Gastrocnemius medialis (tissue), 4 donors: ENCODE measurements around the gene LCN15. TPM values are rescaled to one million over a fixed set of nuclear protein-coding genes. Genes with fewer than 3 reads are reported as not detected.

Source experiments
- ATAC-seq, 2 donors: fragments of 150-250 bp; one replicate each; pipeline ENCODE4 v1.9.1; 2016
- DNase-seq, 2 donors: peaks; one replicate each; pipeline ENCODE4 v3.0.0-alpha.2; 2019
- H3K27ac ChIP-seq, 4 donors: fragments of 200-600 bp; sonication (generic); 1 replicate in 1 of 4; 2 replicates in 3 of 4; pipeline ENCODE4 v1.5.1; 2016 to 2018; ENCODE audit warnings: mild to moderate bottlenecking in 2 of 4, moderate library complexity in 1 of 4
- H3K27me3 ChIP-seq, 3 donors: fragments of 200-600 bp; sonication (generic) in 2 of 3; 1 replicate in 1 of 3; 2 replicates in 2 of 3; pipeline versions ENCODE4 v1.5.1 to v1.6.0; 2016 to 2019; ENCODE audit warnings: mild to moderate bottlenecking in 1 of 3, moderate library complexity in 1 of 3
- H3K36me3 ChIP-seq, 2 donors: fragments of 200-600 bp; sonication (generic) in 1 of 2; one replicate each; pipeline ENCODE4 v1.5.1; 2017 to 2018
- H3K4me1 ChIP-seq, 2 donors: fragments of 200-600 bp; sonication (generic) in 1 of 2; one replicate each; pipeline ENCODE4 v1.5.1; 2016 to 2017; ENCODE audit warnings: mild to moderate bottlenecking in 2 of 2
- H3K4me3 ChIP-seq, 4 donors: fragments of 200-600 bp; sonication (generic) in 3 of 4; 1 replicate in 1 of 4; 2 replicates in 3 of 4; pipeline ENCODE4 v1.5.1; 2016 to 2019; ENCODE audit warnings: mild to moderate bottlenecking in 2 of 4
- H3K9me3 ChIP-seq, 3 donors: fragments of 200-600 bp; sonication (generic) in 2 of 3; 1 replicate in 1 of 3; 2 replicates in 2 of 3; pipeline ENCODE4 v1.5.1; 2016 to 2019
- POLR2A ChIP-seq, 2 donors: fragments of 450-650 bp; IDR thresholded peaks; one replicate each; pipeline ENCODE4 v1.6.1; 2017; ENCODE audit warnings: antibody characterized with exemption in 2 of 2, mild to moderate bottlenecking in 2 of 2, moderate library complexity in 2 of 2
- in situ Hi-C, 4 donors: fragments of 200-750 bp; cut with MboI; loops; one replicate each; pipeline versions ENCODE4 v1.15.0 to v1.8.0; 2017; ENCODE audit warnings: low sequenced_read_pairs in 4 of 4
- intact Hi-C: fragments of 100-400 bp; cut with DNase I; formaldehyde crosslinking; loops from one replicate; pipeline ENCODE4 v1.15.1; 2023; ENCODE audit warnings: low total_unique reads
- total RNA-seq, 4 donors: library from RNA; depleted of rRNA; stranded (reverse); fragments of >200 nt; gene quantifications; one replicate each; pipeline versions ENCODE4 v1.1.0 to v1.2.3, GENCODE V29; 2016
- TF ChIP-seq, protein P1 (sequence below), 5 experiments: fragments of 450-650 bp in 3 of 5; fragments of 200-600 bp in 2 of 5; sonication (generic) in 2 of 5; IDR thresholded peaks in 4 of 5; conservative IDR thresholded peaks in 1 of 5; 1 replicate in 4 of 5; 2 replicates in 1 of 5; pipeline ENCODE4 v1.5.1; 2016 to 2019; ENCODE audit warnings: antibody characterized with exemption in 5 of 5, mild to moderate bottlenecking in 3 of 5, moderate library complexity in 3 of 5

LCN15 gene
- total RNA-seq, 4 donors from 2014 or later: not detected

DNA sequence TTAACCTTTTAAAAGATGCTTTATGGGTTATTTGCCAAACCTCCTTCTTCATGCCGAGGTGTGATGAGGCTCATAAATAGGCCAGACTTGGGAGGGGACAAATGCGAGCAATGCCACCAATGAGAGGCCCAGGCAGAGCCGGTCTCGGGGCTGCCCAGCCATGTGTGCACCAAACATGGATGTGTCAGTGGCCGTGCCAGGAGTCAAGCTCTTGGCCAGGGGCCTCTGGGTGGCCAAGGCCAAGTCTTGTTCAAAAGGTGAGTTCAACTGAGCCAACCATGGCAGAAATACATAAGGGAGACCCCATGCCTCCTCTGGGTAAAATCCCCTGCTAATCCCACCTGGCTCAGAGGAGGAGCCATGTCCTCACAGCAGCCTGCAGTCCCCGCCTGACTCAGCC lies 10.9 kb upstream of the LCN15 start:
- H3K27ac ChIP-seq: no peak overlapping the region
- in situ Hi-C loops (loop anchor here in 1 of 4 donors (25.0 kb wide), 1 partner anchor 162 kb away; the partner anchor contains the start of genes C8G and FBXW5), intact Hi-C loops (no loop called here)
- H3K4me3 ChIP-seq: no peak overlapping the region
- H3K4me1 ChIP-seq: no peaks in the 10 kb centered on the region
- no peaks in the 10 kb centered on the region for H3K27me3 ChIP-seq
- TF ChIP-seq, protein P1, sequence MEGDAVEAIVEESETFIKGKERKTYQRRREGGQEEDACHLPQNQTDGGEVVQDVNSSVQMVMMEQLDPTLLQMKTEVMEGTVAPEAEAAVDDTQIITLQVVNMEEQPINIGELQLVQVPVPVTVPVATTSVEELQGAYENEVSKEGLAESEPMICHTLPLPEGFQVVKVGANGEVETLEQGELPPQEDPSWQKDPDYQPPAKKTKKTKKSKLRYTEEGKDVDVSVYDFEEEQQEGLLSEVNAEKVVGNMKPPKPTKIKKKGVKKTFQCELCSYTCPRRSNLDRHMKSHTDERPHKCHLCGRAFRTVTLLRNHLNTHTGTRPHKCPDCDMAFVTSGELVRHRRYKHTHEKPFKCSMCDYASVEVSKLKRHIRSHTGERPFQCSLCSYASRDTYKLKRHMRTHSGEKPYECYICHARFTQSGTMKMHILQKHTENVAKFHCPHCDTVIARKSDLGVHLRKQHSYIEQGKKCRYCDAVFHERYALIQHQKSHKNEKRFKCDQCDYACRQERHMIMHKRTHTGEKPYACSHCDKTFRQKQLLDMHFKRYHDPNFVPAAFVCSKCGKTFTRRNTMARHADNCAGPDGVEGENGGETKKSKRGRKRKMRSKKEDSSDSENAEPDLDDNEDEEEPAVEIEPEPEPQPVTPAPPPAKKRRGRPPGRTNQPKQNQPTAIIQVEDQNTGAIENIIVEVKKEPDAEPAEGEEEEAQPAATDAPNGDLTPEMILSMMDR (IDR thresholded peaks at IDR 0.05 in 4 of 5, conservative IDR thresholded peaks at IDR 0.05 in 1 of 5): no peak
- no peak for TF ChIP-seq POLR2A (IDR thresholded peaks at IDR 0.05)
- ATAC-seq: no peak
- DNase-seq: no peak
- H3K9me3 ChIP-seq: peaks cover 0 to 5% (median 2%) of the 10 kb centered on the region in 3 donors
- no peaks in the 10 kb centered on the region for H3K36me3 ChIP-seq

DNA sequence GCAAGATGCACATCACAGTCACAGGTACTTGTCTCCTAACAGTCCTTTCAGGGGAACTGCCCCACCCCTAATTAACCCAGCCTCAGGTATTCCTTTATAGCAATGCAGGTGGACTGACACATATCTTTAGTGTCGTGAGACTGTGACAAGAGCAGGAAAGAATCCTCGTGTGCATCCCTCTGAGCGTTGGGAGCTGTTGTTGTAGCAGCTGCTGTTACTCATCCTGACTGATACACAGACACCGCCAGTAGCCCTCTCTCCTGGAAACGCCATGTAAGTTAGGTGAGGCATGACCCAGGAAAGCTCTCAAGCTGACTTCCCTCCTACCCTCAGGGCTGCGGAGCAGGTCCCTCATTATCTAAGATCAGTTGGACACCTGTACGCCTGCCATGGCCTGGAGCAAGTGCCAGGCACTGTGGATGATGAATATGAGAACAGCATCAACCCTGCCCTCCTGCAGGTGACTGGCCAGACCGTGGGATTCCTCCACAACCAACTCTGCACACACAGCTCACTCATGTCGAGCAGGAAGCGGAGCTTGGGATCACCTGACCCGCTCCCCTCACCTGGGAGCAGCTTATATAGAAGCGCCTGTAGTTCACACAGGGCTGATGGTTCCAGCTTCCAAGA lies 10.2 kb upstream of the LCN15 start:
- TF ChIP-seq, protein P1 (IDR thresholded peaks at IDR 0.05 in 4 of 5, conservative IDR thresholded peaks at IDR 0.05 in 1 of 5): no peak
- TF ChIP-seq POLR2A (IDR thresholded peaks at IDR 0.05): no peak
- intact Hi-C loops: no loop called here
- H3K27ac ChIP-seq: no peak overlapping the region

DNA sequence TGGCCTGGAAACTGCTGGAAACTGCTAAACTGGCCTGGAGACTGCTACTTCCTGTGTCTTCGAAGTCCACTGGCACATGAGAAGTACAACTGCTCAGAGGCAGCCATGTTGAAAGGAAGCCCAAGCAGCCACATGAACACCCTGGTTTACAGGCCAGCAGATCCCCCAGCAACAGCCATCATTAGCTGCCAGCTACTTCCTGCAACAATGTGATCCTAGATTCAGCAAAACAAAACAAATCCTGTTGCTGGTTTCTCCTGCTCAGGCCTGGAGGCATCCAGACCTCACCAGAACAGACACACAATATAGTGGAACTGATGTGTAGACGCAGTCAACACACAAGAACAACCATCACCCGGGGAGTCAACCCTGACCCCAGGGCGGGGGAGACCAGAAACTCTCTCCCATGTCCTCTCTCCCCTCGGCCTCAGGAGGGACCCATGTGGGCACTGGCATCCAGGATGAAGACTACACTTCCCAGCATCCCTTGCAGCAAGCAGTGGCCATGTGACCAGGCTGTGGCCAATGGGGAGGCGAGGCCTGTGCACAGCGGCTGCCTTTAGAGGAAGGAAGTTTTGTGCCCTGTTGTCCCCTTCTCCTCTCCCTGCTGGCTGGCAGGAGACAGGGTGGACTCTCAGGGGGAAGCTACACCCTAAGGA lies 9.2 kb upstream of the LCN15 start:
- intact Hi-C loops (no loop called here), in situ Hi-C loops (no loop called here)
- Histone ChIP-seq H3K4me3 (no peak overlapping the region), H3K9me3 (peaks cover 0 to 5% (median 2%) of the 10 kb centered on the region in 3 donors), H3K4me1 (no peaks in the 10 kb centered on the region), H3K36me3 (no peaks in the 10 kb centered on the region), H3K27ac (no peak overlapping the region), H3K27me3 (peaks cover 0 to 3% (median 0%) of the 10 kb centered on the region in 3 donors)
- DNase-seq (no peak), ATAC-seq (peak in 1 of 2 donors; percentile 74)
- TF ChIP-seq, protein P1 (IDR thresholded peaks at IDR 0.05 in 4 of 5, conservative IDR thresholded peaks at IDR 0.05 in 1 of 5): no peak
- TF ChIP-seq POLR2A (IDR thresholded peaks at IDR 0.05): no peak

More for the DNA sequence above, 10.2 kb upstream of the LCN15 start:
- Histone ChIP-seq H3K9me3 (peaks cover 0 to 5% (median 2%) of the 10 kb centered on the region in 3 donors), H3K4me1 (no peaks in the 10 kb centered on the region), H3K27me3 (peaks cover 0 to 3% (median 0%) of the 10 kb centered on the region in 3 donors), H3K4me3 (no peak overlapping the region), H3K36me3 (no peaks in the 10 kb centered on the region)
- ATAC-seq (no peak), DNase-seq (no peak)
- in situ Hi-C loops: loop anchor here in 1 of 4 donors (25.0 kb wide), 1 partner anchor 163 kb away; the partner anchor contains the start of genes C8G and FBXW5

DNA sequence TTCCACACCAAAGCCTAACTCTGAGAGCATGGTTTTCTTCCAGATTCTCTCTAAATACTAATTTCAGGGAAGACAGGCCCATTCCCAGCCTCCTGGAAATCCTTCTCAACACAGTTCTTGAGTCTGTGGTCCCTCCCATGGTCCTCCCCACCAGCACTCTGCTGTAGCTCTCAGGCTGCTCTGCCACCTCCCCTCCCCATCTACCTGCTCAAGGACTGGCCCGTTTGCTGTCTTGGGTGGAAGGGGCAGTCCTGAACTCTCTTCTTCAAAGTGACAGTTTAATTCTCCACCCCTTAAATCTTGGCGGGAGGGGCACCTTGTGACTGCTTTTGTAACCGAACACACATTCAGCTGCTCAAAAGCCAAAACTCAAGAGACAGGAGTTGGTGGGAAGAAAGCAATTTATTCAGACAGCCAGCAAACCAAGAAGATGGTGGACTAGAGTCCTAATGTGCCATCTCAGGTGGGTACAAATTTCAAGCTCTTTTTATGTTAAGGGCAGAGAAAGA lies 7.6 kb upstream of the LCN15 start:
- Histone ChIP-seq H3K9me3 (peaks cover 0 to 5% (median 2%) of the 10 kb centered on the region in 3 donors), H3K27me3 (peaks cover 0 to 6% (median 3%) of the 10 kb centered on the region in 3 donors), H3K27ac (no peak overlapping the region), H3K36me3 (no peaks in the 10 kb centered on the region), H3K4me1 (no peaks in the 10 kb centered on the region), H3K4me3 (no peak overlapping the region)
- TF ChIP-seq, protein P1 (IDR thresholded peaks at IDR 0.05 in 4 of 5, conservative IDR thresholded peaks at IDR 0.05 in 1 of 5): no peak
- no peak for TF ChIP-seq POLR2A (IDR thresholded peaks at IDR 0.05)
- intact Hi-C loops: no loop called here
- no peak for ATAC-seq
- in situ Hi-C loops: no loop called here
- no peak for DNase-seq
